Measurements from ENCODE around the gene NUDT3. TPM values are rescaled to one million over a fixed set of nuclear protein-coding genes. Genes with fewer than 3 reads are reported as not detected.

Gene NUDT3
- total RNA-seq, 1 experiment from 2014 or later, result 25.2 TPM

DNA sequence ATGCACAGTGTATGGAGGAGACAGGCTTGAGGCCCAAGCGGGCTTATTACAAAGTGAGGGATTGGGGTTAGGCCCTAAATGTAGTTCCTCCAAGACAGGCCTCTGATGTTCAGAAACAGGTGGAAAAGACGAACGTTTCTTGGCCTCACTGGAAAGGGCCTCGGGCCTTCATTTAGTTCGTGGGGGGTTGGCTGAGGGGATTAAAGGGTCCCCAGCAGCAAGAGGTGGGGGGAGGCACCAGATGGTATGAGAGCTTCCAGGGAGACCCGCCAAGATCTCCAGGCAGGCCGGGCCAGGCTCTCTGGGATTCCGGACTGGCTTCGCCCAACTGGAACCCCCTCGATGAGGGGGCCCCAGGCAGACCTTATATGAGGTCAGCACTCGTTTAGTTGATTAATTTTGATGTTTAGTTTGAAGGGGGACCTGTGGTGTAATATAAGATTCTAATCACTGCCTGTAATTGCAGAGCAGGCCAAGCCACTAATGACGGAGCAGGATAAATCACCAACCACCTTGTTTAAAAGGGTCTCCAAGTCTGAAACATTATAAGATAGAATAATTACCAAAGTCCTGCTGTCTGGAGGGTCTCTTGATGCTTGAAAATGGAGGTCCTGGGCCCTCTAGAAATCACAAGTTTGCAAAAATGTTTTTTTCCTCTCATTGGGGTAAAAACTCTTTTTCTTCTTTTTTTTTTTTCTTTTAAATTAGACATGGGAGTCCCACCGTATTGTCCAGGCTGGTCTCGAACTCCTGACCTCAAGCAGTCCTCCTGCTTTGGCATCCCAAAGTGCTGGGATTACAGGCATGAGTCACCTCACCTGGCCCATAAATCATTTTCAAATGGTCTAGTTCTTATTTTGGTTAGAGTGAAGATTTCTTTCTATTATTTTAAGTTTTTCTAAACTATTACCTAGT is 153.6 kb downstream of the NUDT3 start:
- H3K4me1 ChIP-seq (ENCODE audit: control insufficient read depth in 1 of 2, insufficient read depth in 2 of 2, low read length in 2 of 2), result peaks cover 54 to 81% of the 10 kb centered on the region in 2 experiments
- H3K4me2 ChIP-seq (ENCODE audit: low read length), result peak overlapping the region; percentile 87
- H3K4me3 ChIP-seq (replicated peaks in 1 of 2; ENCODE audit: low read depth in 1 of 2, low read length in 2 of 2), result peak overlapping the region; percentile 69 to 93
- peaks cover 20% of the 10 kb centered on the region; the same call in 1 of the 2 replicates for H4K20me1 ChIP-seq (ENCODE audit: insufficient read depth)
- intact Hi-C loops (cut with micrococcal nuclease), result no loop called here
- ChIA-PET RAD21 (ENCODE audit: low non-redundant PET in 1 of 2, low total read pairs in 2 of 2, uncharacterized antibody in 2 of 2, unreplicated experiment in 2 of 2) (no interaction called here), CTCF (no interaction called here), POLR2A (no interaction called here)
- H3K79me2 ChIP-seq (ENCODE audit: insufficient read depth, low read length), result peaks cover 69% of the 10 kb centered on the region
- H3K9me3 ChIP-seq (ENCODE audit: control insufficient read depth in 1 of 2, insufficient read depth in 1 of 2, low read depth in 1 of 2, low read length in 2 of 2), result no peaks in the 10 kb centered on the region
- ATAC-seq, result no peak
- H2AFZ ChIP-seq (ENCODE audit: low read depth, low read length, poor library complexity, severe bottlenecking), result no peak overlapping the region
- peak overlapping the region; percentile 93 for H3K9ac ChIP-seq (ENCODE audit: low read length)
- H3K9me2 ChIP-seq (ENCODE audit: insufficient read depth), result no peaks in the 10 kb centered on the region
- peak overlapping the region; percentile 95 for H3K27ac ChIP-seq (ENCODE audit: low read depth, low read length)
- H3K27me3 ChIP-seq (ENCODE audit: insufficient read depth, low read length), result no peaks in the 10 kb centered on the region
- BruUV-seq (replicated peaks), result TSS peak; percentile 49
- H3K36me3 ChIP-seq (ENCODE audit: control insufficient read depth in 1 of 2, insufficient read depth in 2 of 2, low read length in 2 of 2), result peaks cover 13 to 48% of the 10 kb centered on the region in 2 experiments; a peak in 2 of 4 replicates
- DNase-seq (ENCODE audit: low read depth, low spot score), result no peak
- TF ChIP-seq SIN3A (IDR thresholded peaks at IDR 0.05; ENCODE audit: low read depth), result no peak
- TF ChIP-seq, protein P1, sequence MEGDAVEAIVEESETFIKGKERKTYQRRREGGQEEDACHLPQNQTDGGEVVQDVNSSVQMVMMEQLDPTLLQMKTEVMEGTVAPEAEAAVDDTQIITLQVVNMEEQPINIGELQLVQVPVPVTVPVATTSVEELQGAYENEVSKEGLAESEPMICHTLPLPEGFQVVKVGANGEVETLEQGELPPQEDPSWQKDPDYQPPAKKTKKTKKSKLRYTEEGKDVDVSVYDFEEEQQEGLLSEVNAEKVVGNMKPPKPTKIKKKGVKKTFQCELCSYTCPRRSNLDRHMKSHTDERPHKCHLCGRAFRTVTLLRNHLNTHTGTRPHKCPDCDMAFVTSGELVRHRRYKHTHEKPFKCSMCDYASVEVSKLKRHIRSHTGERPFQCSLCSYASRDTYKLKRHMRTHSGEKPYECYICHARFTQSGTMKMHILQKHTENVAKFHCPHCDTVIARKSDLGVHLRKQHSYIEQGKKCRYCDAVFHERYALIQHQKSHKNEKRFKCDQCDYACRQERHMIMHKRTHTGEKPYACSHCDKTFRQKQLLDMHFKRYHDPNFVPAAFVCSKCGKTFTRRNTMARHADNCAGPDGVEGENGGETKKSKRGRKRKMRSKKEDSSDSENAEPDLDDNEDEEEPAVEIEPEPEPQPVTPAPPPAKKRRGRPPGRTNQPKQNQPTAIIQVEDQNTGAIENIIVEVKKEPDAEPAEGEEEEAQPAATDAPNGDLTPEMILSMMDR (IDR thresholded peaks at IDR 0.05 in 2 of 3, conservative IDR thresholded peaks at IDR 0.05 in 1 of 3; ENCODE audit: borderline replicate concordance in 1 of 3, insufficient read depth in 1 of 3, low read depth in 2 of 3, low read length in 2 of 3), result no peak
- TF ChIP-seq TCF7L2 (IDR thresholded peaks at IDR 0.05; ENCODE audit: borderline replicate concordance, extremely low read depth, insufficient read depth, insufficient read length), result no peak
- TF ChIP-seq POLR2AphosphoS5 (IDR thresholded peaks at IDR 0.05; ENCODE audit: low read depth, low read length), result no peak; the same call in 1 of the 2 replicates

Data from HCT116 (cell line).